HUDEP-2 (cell line): Measurements from ENCODE around the gene CRYGN.

Source experiments
- DNase-seq, 76 experiments: peaks; one replicate each; lab custom pipeline; 2025; ENCODE audit not compliant: unreplicated experiment in 76 of 76; lab: John Stamatoyannopoulos, UW

Gene CRYGN

GRCh38 chr7:151440799-151441445 is 981 bp upstream of the CRYGN start:
- DNase-seq, result no peak

- no peak for DNase-seq
These were observed 908 bp downstream of the CRYGN start for GRCh38 chr7:151438864-151439601.

GRCh38 chr7:151437866-151438516 is 1.9 kb downstream of the CRYGN start:
- DNase-seq, result peak in 1 of 76 experiments; percentile 2

- DNase-seq, result no peak
These were observed 2.8 kb downstream of the CRYGN start for GRCh38 chr7:151437159-151437553.

GRCh38 chr7:151436446-151437158 is 3.3 kb downstream of the CRYGN start:
- no peak for DNase-seq

GRCh38 chr7:151435971-151436370 is 4.0 kb downstream of the CRYGN start:
- no peak for DNase-seq

- DNase-seq, result no peak
These were observed 4.6 kb downstream of the CRYGN start for GRCh38 chr7:151435103-151435916.

- DNase-seq, result no peak
These were observed 5.4 kb downstream of the CRYGN start for GRCh38 chr7:151434549-151434948.

- no peak for DNase-seq
These were observed 6.1 kb downstream of the CRYGN start for GRCh38 chr7:151433721-151434400.

- no peak for DNase-seq
These were observed 7.1 kb downstream of the CRYGN start for GRCh38 chr7:151432658-151433521.

- DNase-seq, result no peak
These were observed 8.1 kb downstream of the CRYGN start for GRCh38 chr7:151431768-151432311.

GRCh38 chr7:151431281-151431767 is 8.6 kb downstream of the CRYGN start:
- no peak for DNase-seq

GRCh38 chr7:151430391-151431205 is 9.3 kb downstream of the CRYGN start:
- DNase-seq, result no peak

- DNase-seq, result peak in 18 of 76 experiments; percentile 3 to 32 (median 8)
These were observed 10.2 kb downstream of the CRYGN start for GRCh38 chr7:151429560-151430331.

GRCh38 chr7:151429237-151429559 is 10.7 kb downstream of the CRYGN start:
- DNase-seq, result no peak

GRCh38 chr7:151428378-151429236 is 11.3 kb downstream of the CRYGN start:
- DNase-seq, result no peak
